H1 (cell line): ENCODE results near the gene RALGAPB. TPM values are rescaled to one million over a fixed set of nuclear protein-coding genes. Genes with fewer than 3 reads are reported as not detected.

ENCODE experiments used
- CTCF ChIA-PET: fragments of 300-600 bp; sonication (Branson Sonifier 250); formaldehyde crosslinking; loops from one replicate; lab custom pipeline; 2021; ENCODE audit not compliant: partially characterized antibody; lab: Charles Lee
- POLR2A ChIA-PET: fragments of 300-600 bp; sonication (Branson Sonifier 250); formaldehyde crosslinking; loops from one replicate; lab custom pipeline; 2021; ENCODE audit warnings: inconsistent platforms; ENCODE audit not compliant: partially characterized antibody; lab: Charles Lee
- DNase-seq, 2 experiments: peaks; one replicate each; pipeline versions ENCODE4 v3.0.0 to v3.0.0-alpha.2; 2010 to 2022; ENCODE audit warnings: low spot score in 2 of 2, low read depth in 1 of 2, mixed read lengths in 1 of 2
- FAIRE-seq: peaks from 2 replicates; lab custom pipeline; 2011; peaks lifted over from hg19 to GRCh38; lab: Jason Lieb, UNC
- H2AFZ ChIP-seq: 2 replicates; pipeline ENCODE4 v1.8.1; 2012; ENCODE audit warnings: low read length, inconsistent platforms
- H2AK5ac ChIP-seq: 2 replicates; pipeline ENCODE4 v1.6.1; 2013; ENCODE audit warnings: low read depth, low read length
- H2BK120ac ChIP-seq: replicated peaks from 2 replicates; pipeline ENCODE3; 2013; ENCODE audit warnings: low read depth, low read length, inconsistent platforms
- H2BK12ac ChIP-seq: 2 replicates; pipeline ENCODE4 v1.6.1; 2013; ENCODE audit warnings: low read depth, low read length
- H2BK15ac ChIP-seq: 2 replicates; pipeline ENCODE4 v1.6.1; 2013; ENCODE audit warnings: low read length
- H2BK20ac ChIP-seq: 2 replicates; pipeline ENCODE4 v1.6.1; 2013; ENCODE audit warnings: low read length
- H2BK5ac ChIP-seq: 2 replicates; pipeline ENCODE4 v1.6.1; 2013; ENCODE audit warnings: low read depth, low read length
- H3K14ac ChIP-seq: 2 replicates; pipeline ENCODE4 v1.6.1; 2013; ENCODE audit warnings: inconsistent platforms; ENCODE audit not compliant: insufficient read length
- H3K18ac ChIP-seq: 2 replicates; pipeline ENCODE4 v1.6.1; 2013; ENCODE audit warnings: low read length; ENCODE audit errors: extremely low read depth
- H3K23ac ChIP-seq: 2 replicates; pipeline ENCODE4 v1.6.1; 2013; ENCODE audit warnings: inconsistent platforms; ENCODE audit not compliant: insufficient read length
- H3K23me2 ChIP-seq: 2 replicates; pipeline ENCODE4 v1.6.1; 2013; ENCODE audit warnings: low read depth, low read length
- H3K27ac ChIP-seq: 2 replicates; pipeline ENCODE4 v1.6.1; 2011; ENCODE audit warnings: low read depth, low read length, inconsistent platforms
- H3K27me3 ChIP-seq, 4 experiments: replicated peaks in 1 of 4; 1 replicate in 1 of 4; 2 replicates in 3 of 4; pipeline versions ENCODE4 v1.6.1 to v1.8.1; 2011 to 2013; ENCODE audit warnings: low read length in 3 of 4, mild to moderate bottlenecking in 3 of 4, inconsistent platforms in 2 of 4, mixed read lengths in 2 of 4, moderate library complexity in 1 of 4; ENCODE audit not compliant: control insufficient read depth in 3 of 4, insufficient read depth in 3 of 4; ENCODE audit errors: extremely low read depth in 1 of 4
- H3K36me3 ChIP-seq, 4 experiments: 2 replicates each; pipeline versions ENCODE4 v1.6.1 to v1.8.1; 2011 to 2013; ENCODE audit warnings: mild to moderate bottlenecking in 4 of 4, low read length in 3 of 4, moderate library complexity in 2 of 4, control low read depth in 1 of 4, inconsistent platforms in 1 of 4; ENCODE audit not compliant: insufficient read depth in 4 of 4, control insufficient read depth in 2 of 4
- H3K4ac ChIP-seq: replicated peaks from 2 replicates; pipeline ENCODE3; 2013; ENCODE audit warnings: low read length, low read depth, mixed read lengths, inconsistent platforms; ENCODE audit not compliant: insufficient read length
- H3K4me1 ChIP-seq, 4 experiments: replicated peaks in 1 of 4; 1 replicate in 1 of 4; 2 replicates in 3 of 4; pipeline versions ENCODE4 v1.6.1 to v1.8.1; 2011 to 2013; ENCODE audit warnings: low read length in 3 of 4, inconsistent platforms in 2 of 4, mixed read lengths in 1 of 4; ENCODE audit not compliant: insufficient read depth in 4 of 4, control insufficient read depth in 3 of 4
- H3K4me2 ChIP-seq, 2 experiments: 2 replicates each; pipeline versions ENCODE4 v1.6.1 to v1.8.1; 2011 to 2013; ENCODE audit warnings: low read depth in 2 of 2, low read length in 2 of 2, control low read depth in 1 of 2, inconsistent platforms in 1 of 2, mild to moderate bottlenecking in 1 of 2; ENCODE audit not compliant: insufficient read depth in 1 of 2
- H3K4me3 ChIP-seq, 4 experiments: fragments of 200-600, 300-600 bp in 1 of 4; sonication (generic), shearing (Covaris generic), sonication (Bioruptor Twin) in 1 of 4; 2 replicates each; pipeline versions ENCODE4 v1.5.1 to v1.8.1; 2011 to 2016; ENCODE audit warnings: low read length in 4 of 4, low read depth in 3 of 4, control low read depth in 2 of 4, inconsistent platforms in 2 of 4, mild to moderate bottlenecking in 2 of 4, mixed read lengths in 1 of 4, moderate library complexity in 1 of 4; ENCODE audit not compliant: insufficient read depth in 2 of 4; ENCODE audit errors: extremely low read depth in 1 of 4
- H3K56ac ChIP-seq: replicated peaks from 2 replicates; pipeline ENCODE3; 2013; ENCODE audit warnings: low read depth, mild to moderate bottlenecking, mixed read lengths, low read length, inconsistent platforms; ENCODE audit not compliant: insufficient read length
- H3K79me1 ChIP-seq: 2 replicates; pipeline ENCODE4 v1.6.1; 2013; ENCODE audit warnings: low read depth, low read length, control low read depth
- H3K79me2 ChIP-seq, 2 experiments: 2 replicates each; pipeline versions ENCODE4 v1.6.1 to v1.8.1; 2012 to 2013; ENCODE audit warnings: low read length in 2 of 2, mild to moderate bottlenecking in 2 of 2, inconsistent platforms in 1 of 2; ENCODE audit not compliant: insufficient read depth in 2 of 2, control insufficient read depth in 1 of 2
- H3K9ac ChIP-seq, 4 experiments: replicated peaks in 1 of 4; 1 replicate in 1 of 4; 2 replicates in 3 of 4; pipeline versions ENCODE4 v1.6.1 to v1.8.1; 2011 to 2013; ENCODE audit warnings: low read depth in 3 of 4, low read length in 3 of 4, control low read depth in 2 of 4, mild to moderate bottlenecking in 2 of 4, moderate library complexity in 2 of 4, inconsistent platforms in 1 of 4; ENCODE audit errors: extremely low read depth in 1 of 4
- H3K9me3 ChIP-seq, 2 experiments: 2 replicates each; pipeline versions ENCODE4 v1.6.1 to v1.8.1; 2012 to 2013; ENCODE audit warnings: mild to moderate bottlenecking in 2 of 2, moderate library complexity in 2 of 2, control low read depth in 1 of 2, inconsistent platforms in 1 of 2, low read depth in 1 of 2, low read length in 1 of 2, mixed read lengths in 1 of 2; ENCODE audit not compliant: insufficient read depth in 2 of 2
- H4K20me1 ChIP-seq, 2 experiments: replicated peaks in 1 of 2; 2 replicates each; pipeline versions ENCODE3 to v1.8.1; 2011 to 2013; ENCODE audit warnings: inconsistent platforms in 2 of 2, low read length in 2 of 2, mild to moderate bottlenecking in 1 of 2; ENCODE audit not compliant: insufficient read depth in 2 of 2, control insufficient read depth in 1 of 2
- H4K5ac ChIP-seq: 2 replicates; pipeline ENCODE4 v1.6.1; 2013; ENCODE audit warnings: low read length, low read depth, mixed read lengths, inconsistent platforms; ENCODE audit not compliant: insufficient read length
- H4K8ac ChIP-seq: 2 replicates; pipeline ENCODE4 v1.8.0; 2013; ENCODE audit warnings: mild to moderate bottlenecking, moderate library complexity, low read length, inconsistent platforms; ENCODE audit not compliant: insufficient read depth; ENCODE audit errors: extremely low read depth
- H4K91ac ChIP-seq: replicated peaks from 2 replicates; pipeline ENCODE3; 2013; ENCODE audit warnings: low read length, mixed read lengths, inconsistent platforms; ENCODE audit not compliant: insufficient read length
- SAP30 ChIP-seq: fragments of 300-600 bp; sonication (generic); IDR thresholded peaks from 2 replicates; pipeline ENCODE4 v1.7.1; 2012; ENCODE audit warnings: low read length, moderate library complexity, mild to moderate bottlenecking, inconsistent platforms; ENCODE audit not compliant: insufficient read depth, insufficient replicate concordance
- TAF1 ChIP-seq: IDR thresholded peaks from 2 replicates; pipeline ENCODE4 v1.6.1; 2011; ENCODE audit warnings: mild to moderate bottlenecking, low read depth, low read length
- TBP ChIP-seq: IDR thresholded peaks from 2 replicates; pipeline ENCODE4 v1.6.1; 2011; ENCODE audit warnings: low read depth, low read length, improper control_type of control experiment
- WGBS, 2 experiments: shearing (Covaris generic) in 1 of 2; methylation state at CpG; one replicate each; pipeline versions ENCODE4 v1.1.6 to v1.1.7; 2013 to 2015; ENCODE audit warnings: low lambda C conversion rate in 2 of 2, mixed read lengths in 2 of 2, inconsistent platforms in 1 of 2, low coverage in 1 of 2, missing lambda C conversion rate in 1 of 2; ENCODE audit not compliant: insufficient replicate concordance in 2 of 2, insufficient coverage in 1 of 2, insufficient read length in 1 of 2; ENCODE audit errors: extremely low coverage in 1 of 2, missing lambda C conversion rate in 1 of 2; 5-methylcytosine and 5-hydroxymethylcytosine counted together
- polyA plus RNA-seq, 7 experiments: library from polyadenylated mRNA; depleted of rRNA in 3 of 7; stranded (reverse) in 5 of 7; unstranded in 2 of 7; fragments of >200 nt in 5 of 7; fragments of 200-250 nt in 2 of 7; gene quantifications; 1 replicate in 5 of 7; 2 replicates in 1 of 7; 4 replicates in 1 of 7; pipeline versions ENCODE4 v1.2.1 to v1.2.3, GENCODE V29; 2011 to 2013; ENCODE audit warnings: missing spikeins in 2 of 7, mixed read lengths in 2 of 7
- total RNA-seq: library from RNA; stranded (reverse); fragmentation: NEBNext Ultra II Directional; extraction: Animal tissue kit (Norgen Biotek cat#: 25700); gene quantifications from 2 replicates; pipeline ENCODE4 v1.2.1, GENCODE V29; 2021

RALGAPB gene
- total and polyA plus RNA-seq, 2 of the 8 experiments (the other 6 are each of a cell fraction or from before 2014, with no cell fraction given) = 10.6 to 35.1 TPM

GRCh38 chr20:38434301-38434741, 38.3 kb upstream of the RALGAPB start:
- ChIA-PET POLR2A (interaction anchor here (0.6 to 13.7 kb wide), 16 partner anchors 14 to 1038 kb away, joined by 3 to 420 read pairs (median 4); partner anchors contain the start of gene RALGAPB), CTCF (interaction anchor here (0.7 to 7.4 kb wide), 15 partner anchors 9 to 211 kb away, joined by 3 to 85 read pairs (median 4); partner anchors contain the start of gene RALGAPB)
- Histone ChIP-seq H3K4me3 (peak overlapping the region; percentile 75 to 97 (median 94)), H3K9ac (peak overlapping the region; percentile 87 to 94 (median 92)), H2BK20ac (no peak overlapping the region), H3K4ac (peak overlapping the region; percentile 81), H3K27ac (peak overlapping the region; percentile 89), H2BK12ac (no peak overlapping the region), H2AFZ (no peak overlapping the region), H3K18ac (peak overlapping the region; percentile 85), H3K79me1 (peaks cover 29% of the 10 kb centered on the region), H2BK5ac (peak overlapping the region; percentile 50), H3K56ac (peak overlapping the region; percentile 82), H2BK15ac (no peak overlapping the region), H3K9me3 (no peaks in the 10 kb centered on the region), H4K8ac (no peak overlapping the region; the same call in 1 of the 2 replicates), H3K4me1 (peaks cover 0 to 17% (median 7%) of the 10 kb centered on the region in 4 experiments; a peak in 6 of 7 replicates), H2BK120ac (no peak overlapping the region), H3K23me2 (peaks cover 10% of the 10 kb centered on the region), H3K27me3 (no peaks in the 10 kb centered on the region), H3K4me2 (peak overlapping the region; percentile 97 to 99), H3K14ac (no peak overlapping the region), H2AK5ac (peak overlapping the region; percentile 48), H4K5ac (peak overlapping the region; percentile 56), H3K36me3 (peaks cover 29 to 52% (median 42%) of the 10 kb centered on the region in 4 experiments), H4K91ac (peak overlapping the region; percentile 69), H4K20me1 (peaks cover 29 to 36% of the 10 kb centered on the region in 2 experiments), H3K79me2 (peaks cover 38 to 52% of the 10 kb centered on the region in 2 experiments), H3K23ac (no peak overlapping the region)
- FAIRE-seq (no peak), DNase-seq (no peak)
- TF ChIP-seq TAF1 = 0 out of 2 replicates have a peak, but pooled peaks have one; percentile 8
- peak; percentile 61 for TF ChIP-seq SAP30
- TF ChIP-seq TBP = no peak
- 6% methylated on average over 16 of the region's 16 CpGs; no CpG with 5 or more reads in 1 of the 2 experiments for WGBS, 2 experiments
